ENCODE results near the gene ERBB4.

- TF ChIP-seq GATA2 (IDR thresholded peaks at IDR 0.05; ENCODE audit: low read depth, low read length) (no peak), GATA3 (IDR thresholded peaks at IDR 0.05; ENCODE audit: low read depth, low read length) (no peak)
Measured at GRCh38 chr2:211789982-211790381, 748.6 kb downstream of the ERBB4 start.

Measured in SH-SY5Y (cell line).